Esophagus squamous epithelium (tissue), 5 donors: ENCODE measurements around the gene COMT. TPM values are rescaled to one million over a fixed set of nuclear protein-coding genes. Genes with fewer than 3 reads are reported as not detected.
A peak's percentile ranks its signal among the peaks of the same experiment; 100 is the strongest.

ENCODE experiments used
- DNase-seq: peaks from one replicate; lab custom pipeline; 2025; lab: John Stamatoyannopoulos, UW
- H3K27ac ChIP-seq, 4 donors: fragments of 200-600 bp; sonication (generic); one replicate each; pipeline ENCODE4 v1.5.1; 2016 to 2019; ENCODE audit warnings: mild to moderate bottlenecking in 1 of 4
- H3K27me3 ChIP-seq, 4 donors: fragments of 200-600 bp; sonication (generic); 1 replicate in 3 of 4; 2 replicates in 1 of 4; pipeline versions ENCODE4 v1.5.1 to v1.6.0; 2017 to 2021; ENCODE audit warnings: antibody characterized with exemption in 1 of 4
- H3K36me3 ChIP-seq, 3 donors: fragments of 200-600 bp; sonication (generic); one replicate each; pipeline ENCODE4 v1.5.1; 2016 to 2019
- H3K4me1 ChIP-seq, 3 donors: fragments of 200-600 bp; sonication (generic); one replicate each; pipeline ENCODE4 v1.5.1; 2017 to 2019
- H3K4me3 ChIP-seq, 4 donors: fragments of 200-600 bp; sonication (generic); 1 replicate in 3 of 4; 2 replicates in 1 of 4; pipeline ENCODE4 v1.5.1; 2016 to 2019; ENCODE audit warnings: mild to moderate bottlenecking in 2 of 4, moderate library complexity in 1 of 4
- H3K9me3 ChIP-seq, 3 donors: fragments of 200-600 bp; sonication (generic); one replicate each; pipeline ENCODE4 v1.5.1; 2016 to 2019
- CTCF ChIP-seq, 6 experiments: fragments of 450-650 bp in 4 of 6; fragments of 200-600 bp in 2 of 6; sonication (generic) in 2 of 6; IDR thresholded peaks; one replicate each; pipeline ENCODE4 v1.5.1; 2016 to 2019; ENCODE audit warnings: antibody characterized with exemption in 6 of 6, mild to moderate bottlenecking in 4 of 6, moderate library complexity in 4 of 6
- POLR2A ChIP-seq, 4 donors: fragments of 450-650 bp; IDR thresholded peaks; one replicate each; pipeline ENCODE4 v1.6.1; 2017; ENCODE audit warnings: antibody characterized with exemption in 4 of 4, mild to moderate bottlenecking in 4 of 4, moderate library complexity in 3 of 4
- WGBS, 2 donors: methylation state at CpG; one replicate each; pipeline ENCODE4 v1.1.5; 2018; 5-methylcytosine and 5-hydroxymethylcytosine counted together
- intact Hi-C: fragments of 100-400 bp; cut with DNase I; formaldehyde crosslinking; loops from one replicate; pipeline ENCODE4 v1.15.0; 2022
- total RNA-seq, 4 donors: library from RNA; depleted of rRNA; stranded (reverse); fragments of >200 nt; gene quantifications; one replicate each; pipeline ENCODE4 v1.1.0, GENCODE V29; 2016
- donor health status: DM: yes; HTN: yes; CAD: no.

The COMT gene
- total RNA-seq, 4 donors from 2014 or later: 210 to 422 (median 234) TPM

- WGBS, 2 donors: 87 to 93% methylated on average over 3 of the region's 9 CpGs
- intact Hi-C loops: loop anchor here (5.0 kb wide), 1 partner anchor 61 kb away; the partner anchor contains the start of gene TANGO2
These were observed 19.6 kb downstream of the COMT start for GRCh38 chr22:19961201-19961580.

GRCh38 chr22:19961868-19962245 lies 20.3 kb downstream of the COMT start:
- intact Hi-C loops: loop anchor here (5.0 kb wide), 1 partner anchor 60 kb away; the partner anchor contains the start of gene TANGO2
- peaks cover 29 to 78% (median 35%) of the 10 kb centered on the region in 3 donors for H3K4me1 ChIP-seq
- no peak for DNase-seq

More at GRCh38 chr22:19961201-19961580, 19.6 kb downstream of the COMT start:
- H3K36me3 ChIP-seq: peaks cover 0 to 28% (median 17%) of the 10 kb centered on the region in 3 donors
- no peak for DNase-seq
- TF ChIP-seq POLR2A (IDR thresholded peaks at IDR 0.05) (no peak), CTCF (IDR thresholded peaks at IDR 0.05) (no peak)
- no peaks in the 10 kb centered on the region for H3K9me3 ChIP-seq
- peaks cover 29 to 80% (median 35%) of the 10 kb centered on the region in 3 donors for H3K4me1 ChIP-seq
- H3K27me3 ChIP-seq: no peaks in the 10 kb centered on the region
- H3K27ac ChIP-seq: peak overlapping the region in 1 of 4 donors; percentile 84
- no peak overlapping the region for H3K4me3 ChIP-seq

GRCh38 chr22:19962246-19962908 lies 20.8 kb downstream of the COMT start:
- Histone ChIP-seq H3K27ac (peak overlapping the region; percentile 74 to 93 (median 88)), H3K9me3 (no peaks in the 10 kb centered on the region), H3K27me3 (no peaks in the 10 kb centered on the region), H3K4me3 (peak overlapping the region; percentile 38 to 62 (median 41)), H3K4me1 (peaks cover 29 to 78% (median 35%) of the 10 kb centered on the region in 3 donors), H3K36me3 (peaks cover 0 to 40% (median 17%) of the 10 kb centered on the region in 3 donors)
- DNase-seq: no peak
- 33% methylated on average over 5 of the region's 22 CpGs; no CpG with 5 or more reads in 1 of the 2 donors for WGBS, 2 donors
- peak; percentile 42 to 78 (median 65) for TF ChIP-seq CTCF (IDR thresholded peaks at IDR 0.05)
- no peak for TF ChIP-seq POLR2A (IDR thresholded peaks at IDR 0.05)
- intact Hi-C loops: loop anchor here (5.0 kb wide), 1 partner anchor 60 kb away; the partner anchor contains the start of gene TANGO2

More at GRCh38 chr22:19961868-19962245, 20.3 kb downstream of the COMT start:
- peak overlapping the region; percentile 74 to 93 (median 88) for H3K27ac ChIP-seq
- H3K36me3 ChIP-seq: peaks cover 0 to 35% (median 17%) of the 10 kb centered on the region in 3 donors
- H3K27me3 ChIP-seq: no peaks in the 10 kb centered on the region
- TF ChIP-seq CTCF (IDR thresholded peaks at IDR 0.05): no peak
- no peak for TF ChIP-seq POLR2A (IDR thresholded peaks at IDR 0.05)
- no peaks in the 10 kb centered on the region for H3K9me3 ChIP-seq
- 80% methylated on average over 1 to 2 of the region's 8 CpGs for WGBS, 2 donors
- no peak overlapping the region for H3K4me3 ChIP-seq

DNA sequence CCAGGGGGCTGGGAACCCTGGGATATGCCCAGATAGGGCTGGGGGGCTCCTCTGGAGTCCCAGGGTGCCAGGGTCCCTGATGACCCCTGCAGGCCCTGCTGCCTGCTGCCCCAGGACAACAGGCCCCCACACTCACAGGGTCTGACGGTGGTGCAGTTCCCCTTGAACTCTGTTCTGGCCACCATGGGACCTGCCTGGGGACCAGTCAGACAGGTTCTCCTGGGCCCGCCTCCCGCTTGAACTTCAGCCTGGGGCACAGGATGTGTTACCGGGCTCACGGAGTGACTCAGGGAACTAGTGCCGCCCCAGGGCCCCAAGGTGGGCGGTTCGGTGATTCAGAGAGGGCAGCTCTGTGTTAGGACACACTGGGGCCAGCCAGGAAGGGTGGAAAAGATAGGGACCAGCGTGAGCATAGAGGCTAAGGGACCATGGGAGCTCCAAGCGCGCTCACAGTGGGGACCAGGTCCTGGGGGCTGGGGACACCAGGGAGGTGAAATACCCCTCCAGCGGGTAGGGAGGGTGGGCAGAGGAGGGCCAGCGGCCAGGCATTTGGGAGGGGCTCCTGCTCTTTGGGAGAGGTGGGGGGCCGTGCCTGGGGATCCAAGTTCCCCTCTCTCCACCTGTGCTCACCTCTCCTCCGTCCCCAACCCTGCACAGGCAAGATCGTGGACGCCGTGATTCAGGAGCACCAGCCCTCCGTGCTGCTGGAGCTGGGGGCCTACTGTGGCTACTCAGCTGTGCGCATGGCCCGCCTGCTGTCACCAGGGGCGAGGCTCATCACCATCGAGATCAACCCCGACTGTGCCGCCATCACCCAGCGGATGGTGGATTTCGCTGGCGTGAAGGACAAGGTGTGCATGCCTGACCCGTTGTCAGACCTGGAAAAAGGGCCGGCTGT lies 21.6 kb downstream of the COMT start:
- intact Hi-C loops: loop anchor here (5.0 kb wide), 1 partner anchor 59 kb away; the partner anchor contains the start of gene TANGO2
- Histone ChIP-seq H3K36me3 (peaks cover 0 to 48% (median 22%) of the 10 kb centered on the region in 3 donors), H3K4me3 (peak overlapping the region; percentile 38 to 62 (median 41)), H3K27ac (peak overlapping the region; percentile 74 to 93 (median 88)), H3K4me1 (peaks cover 29 to 76% (median 35%) of the 10 kb centered on the region in 3 donors), H3K9me3 (no peaks in the 10 kb centered on the region), H3K27me3 (no peaks in the 10 kb centered on the region)
- peak in 2 of 4 donors; percentile 8 to 29 for TF ChIP-seq POLR2A (IDR thresholded peaks at IDR 0.05)
- TF ChIP-seq CTCF (IDR thresholded peaks at IDR 0.05): peak in 1 of 6 experiments; percentile 1
- 12 to 53% methylated on average over 4 to 8 of the region's 30 CpGs for WGBS, 2 donors
- DNase-seq: no peak
